ENCODE measurements around the gene MAEA. TPM values are rescaled to one million over a fixed set of nuclear protein-coding genes. Genes with fewer than 3 reads are reported as not detected.

The MAEA gene
- polyA plus RNA-seq, 2 of the 4 experiments (the other 2 are of a cell fraction): 46.1 to 58.4 TPM

DNA sequence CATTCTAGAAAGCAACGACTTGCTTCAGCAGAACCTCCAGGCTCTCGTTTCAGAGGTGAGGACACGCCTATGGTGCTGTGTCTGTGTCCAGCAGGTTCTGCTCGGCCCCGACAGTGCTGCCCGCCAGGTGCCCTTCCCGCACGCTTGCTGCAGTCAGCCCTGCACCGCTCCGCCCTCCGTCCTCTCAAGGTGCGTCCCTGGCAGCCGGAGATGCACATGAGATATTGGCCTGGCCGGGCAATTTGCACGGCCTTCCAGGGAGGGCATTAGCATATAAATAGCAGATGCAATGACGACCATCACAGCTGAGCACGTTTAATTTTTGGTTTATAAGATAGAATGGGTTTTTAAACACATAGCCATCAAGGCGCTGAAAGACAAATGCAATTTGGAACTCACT lies 71.7 kb downstream of the MAEA start:
- Histone ChIP-seq H3K4me3 (no peak overlapping the region), H3K4me2 (no peak overlapping the region), H3K4me1 (no peaks in the 10 kb centered on the region), H3K9me3 (no peaks in the 10 kb centered on the region), H3K27ac (no peak overlapping the region)
- POLR2A ChIA-PET: no interaction called here
- no peak for DNase-seq (ENCODE audit: low read depth in 1 of 2, low spot score in 1 of 2)
- no peak for ATAC-seq
- no peak for FAIRE-seq
- CTCF ChIA-PET: no interaction called here
- TF ChIP-seq JUN (IDR thresholded peaks at IDR 0.05) (no peak), KDM5A (IDR thresholded peaks at IDR 0.05) (no peak), MAFK (IDR thresholded peaks at IDR 0.05; ENCODE audit: partially characterized antibody) (no peak), NR3C1 (IDR thresholded peaks at IDR 0.05) (no peak), KDM1A (IDR thresholded peaks at IDR 0.05; ENCODE audit: low read depth) (no peak), GATA3 (IDR thresholded peaks at IDR 0.05; ENCODE audit: borderline replicate concordance) (no peak), FOSB (CRISPR knock-in tag; IDR thresholded peaks at IDR 0.05) (no peak), EHMT2 (IDR thresholded peaks at IDR 0.05; ENCODE audit: low read depth) (no peak), FOSL2 (IDR thresholded peaks at IDR 0.05) (no peak), FOSL2 (CRISPR knock-in tag; IDR thresholded peaks at IDR 0.05) (no peak), HOXB5 (CRISPR knock-in tag; IDR thresholded peaks at IDR 0.05) (no peak)
- TF ChIP-seq, protein P1, sequence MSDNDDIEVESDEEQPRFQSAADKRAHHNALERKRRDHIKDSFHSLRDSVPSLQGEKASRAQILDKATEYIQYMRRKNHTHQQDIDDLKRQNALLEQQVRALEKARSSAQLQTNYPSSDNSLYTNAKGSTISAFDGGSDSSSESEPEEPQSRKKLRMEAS (IDR thresholded peaks at IDR 0.05): no peak
- WGBS (ENCODE audit: missing lambda C conversion rate): 93% methylated on average over 18 of the region's 18 CpGs

DNA sequence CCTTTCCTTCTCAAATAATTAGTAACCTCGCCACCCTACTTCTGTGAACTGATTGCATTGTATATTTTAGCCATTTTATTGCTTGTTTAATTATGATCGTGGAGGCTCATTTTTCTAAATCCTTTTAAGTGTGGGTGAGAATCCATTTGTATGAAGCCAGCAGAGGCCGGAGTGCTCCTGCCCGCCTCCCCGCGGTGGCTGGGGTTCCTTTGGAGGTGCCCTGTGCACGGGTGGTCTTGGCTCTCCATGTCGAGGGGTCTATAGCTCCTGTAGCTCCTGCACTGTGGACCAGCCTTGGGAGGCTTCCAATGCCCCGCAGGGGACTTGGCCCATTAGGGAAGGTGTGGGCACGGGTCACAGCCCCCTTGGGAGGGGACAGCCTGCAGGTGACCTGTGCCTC lies 72.4 kb downstream of the MAEA start:
- Histone ChIP-seq H3K4me2 (no peak overlapping the region), H3K4me3 (no peak overlapping the region), H3K9me3 (no peaks in the 10 kb centered on the region), H3K27ac (no peak overlapping the region), H3K4me1 (no peaks in the 10 kb centered on the region)
- no peak for TF ChIP-seq NR3C1 (IDR thresholded peaks at IDR 0.05)
- POLR2A ChIA-PET: no interaction called here
- FAIRE-seq: no peak
- ATAC-seq: no peak
- 88% methylated on average over 6 of the region's 10 CpGs for WGBS (ENCODE audit: missing lambda C conversion rate)
- DNase-seq (ENCODE audit: low read depth in 1 of 2, low spot score in 1 of 2): no peak
- CTCF ChIA-PET: no interaction called here

DNA sequence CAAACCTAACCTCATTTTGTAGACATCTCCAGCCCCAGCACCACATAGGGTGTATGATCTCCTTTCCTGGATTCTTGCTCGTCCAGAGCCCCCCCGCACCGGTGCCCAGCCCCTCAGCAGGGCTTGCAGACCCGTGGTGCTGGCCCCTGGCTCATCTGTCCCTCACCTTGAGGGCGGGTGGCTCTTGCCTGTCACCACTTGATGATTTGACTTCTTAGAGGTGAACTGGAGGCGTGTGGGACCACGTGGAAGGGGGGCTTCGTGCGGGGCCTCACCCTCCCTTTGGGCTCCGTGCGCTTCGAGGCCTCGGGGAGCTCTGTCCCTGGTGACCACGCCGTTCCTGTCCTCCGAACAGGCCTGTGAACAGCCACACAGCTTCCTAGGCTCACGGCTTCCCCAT lies 72.8 kb downstream of the MAEA start:
- Histone ChIP-seq H3K4me1 (no peaks in the 10 kb centered on the region), H3K27ac (no peak overlapping the region), H3K4me3 (no peak overlapping the region), H3K4me2 (no peak overlapping the region), H3K9me3 (no peaks in the 10 kb centered on the region)
- WGBS (ENCODE audit: missing lambda C conversion rate): 93% methylated on average over 11 of the region's 17 CpGs
- TF ChIP-seq, protein P2, sequence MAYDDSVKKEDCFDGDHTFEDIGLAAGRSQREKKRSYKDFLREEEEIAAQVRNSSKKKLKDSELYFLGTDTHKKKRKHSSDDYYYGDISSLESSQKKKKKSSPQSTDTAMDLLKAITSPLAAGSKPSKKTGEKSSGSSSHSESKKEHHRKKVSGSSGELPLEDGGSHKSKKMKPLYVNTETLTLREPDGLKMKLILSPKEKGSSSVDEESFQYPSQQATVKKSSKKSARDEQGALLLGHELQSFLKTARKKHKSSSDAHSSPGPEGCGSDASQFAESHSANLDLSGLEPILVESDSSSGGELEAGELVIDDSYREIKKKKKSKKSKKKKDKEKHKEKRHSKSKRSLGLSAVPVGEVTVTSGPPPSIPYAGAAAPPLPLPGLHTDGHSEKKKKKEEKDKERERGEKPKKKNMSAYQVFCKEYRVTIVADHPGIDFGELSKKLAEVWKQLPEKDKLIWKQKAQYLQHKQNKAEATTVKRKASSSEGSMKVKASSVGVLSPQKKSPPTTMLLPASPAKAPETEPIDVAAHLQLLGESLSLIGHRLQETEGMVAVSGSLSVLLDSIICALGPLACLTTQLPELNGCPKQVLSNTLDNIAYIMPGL (CRISPR knock-in tag; IDR thresholded peaks at IDR 0.05; ENCODE audit: borderline replicate concordance): no peak
- no peak for TF ChIP-seq NR3C1 (IDR thresholded peaks at IDR 0.05)
- TF ChIP-seq CBX8 (IDR thresholded peaks at IDR 0.05): no peak
- ATAC-seq (no peak), DNase-seq (ENCODE audit: low read depth in 1 of 2, low spot score in 1 of 2) (no peak), FAIRE-seq (no peak)
- CTCF ChIA-PET: no interaction called here
- POLR2A ChIA-PET: no interaction called here

DNA sequence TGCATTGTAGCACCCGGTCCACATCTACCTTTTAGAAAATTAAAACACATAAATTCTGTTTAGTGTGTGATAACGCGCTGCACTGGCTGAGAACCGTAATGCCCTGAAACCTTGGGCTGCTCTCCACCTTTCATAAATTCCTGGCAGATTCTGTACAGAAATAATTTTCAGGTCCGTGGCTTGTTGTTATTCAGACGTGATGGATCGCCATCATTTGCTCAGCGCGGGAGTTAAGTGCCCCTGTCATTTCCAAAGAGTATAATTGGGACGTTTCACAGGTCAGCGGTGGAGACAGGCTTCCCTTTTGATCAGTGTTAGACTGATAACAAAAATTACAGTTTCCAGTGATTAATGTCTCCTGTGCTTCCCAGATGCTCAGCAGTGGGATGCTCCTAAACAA lies 73.8 kb downstream of the MAEA start:
- no peak overlapping the region for H3K4me2 ChIP-seq
- no peaks in the 10 kb centered on the region for H3K9me3 ChIP-seq
- 94% methylated on average over 11 of the region's 11 CpGs for WGBS (ENCODE audit: missing lambda C conversion rate)
- H3K4me1 ChIP-seq: no peaks in the 10 kb centered on the region
- no peak overlapping the region for H3K27ac ChIP-seq
- DNase-seq (ENCODE audit: low read depth in 1 of 2, low spot score in 1 of 2) (no peak), FAIRE-seq (no peak), ATAC-seq (no peak)
- POLR2A ChIA-PET: no interaction called here
- no peak overlapping the region for H3K4me3 ChIP-seq
- CTCF ChIA-PET: no interaction called here
- TF ChIP-seq EHMT2 (IDR thresholded peaks at IDR 0.05; ENCODE audit: low read depth) (no peak), GATA3 (IDR thresholded peaks at IDR 0.05; ENCODE audit: borderline replicate concordance) (no peak), TP53 (CRISPR knock-in tag; IDR thresholded peaks at IDR 0.05) (no peak), KDM1A (IDR thresholded peaks at IDR 0.05; ENCODE audit: low read depth) (no peak), JUNB (IDR thresholded peaks at IDR 0.05) (no peak), CBX2 (IDR thresholded peaks at IDR 0.05; ENCODE audit: borderline replicate concordance, low read depth) (no peak), RNF2 (IDR thresholded peaks at IDR 0.05; ENCODE audit: borderline replicate concordance, low read depth) (no peak), EP300 (IDR thresholded peaks at IDR 0.05) (no peak), FOSB (CRISPR knock-in tag; IDR thresholded peaks at IDR 0.05) (no peak), ZSCAN20 (CRISPR knock-in tag; IDR thresholded peaks at IDR 0.05) (no peak), ZNF302 (CRISPR knock-in tag; IDR thresholded peaks at IDR 0.05) (no peak), HOXA7 (CRISPR knock-in tag; IDR thresholded peaks at IDR 0.05) (no peak), MYC (IDR thresholded peaks at IDR 0.05; ENCODE audit: borderline replicate concordance, low read length) (no peak)
- TF ChIP-seq, protein P3, sequence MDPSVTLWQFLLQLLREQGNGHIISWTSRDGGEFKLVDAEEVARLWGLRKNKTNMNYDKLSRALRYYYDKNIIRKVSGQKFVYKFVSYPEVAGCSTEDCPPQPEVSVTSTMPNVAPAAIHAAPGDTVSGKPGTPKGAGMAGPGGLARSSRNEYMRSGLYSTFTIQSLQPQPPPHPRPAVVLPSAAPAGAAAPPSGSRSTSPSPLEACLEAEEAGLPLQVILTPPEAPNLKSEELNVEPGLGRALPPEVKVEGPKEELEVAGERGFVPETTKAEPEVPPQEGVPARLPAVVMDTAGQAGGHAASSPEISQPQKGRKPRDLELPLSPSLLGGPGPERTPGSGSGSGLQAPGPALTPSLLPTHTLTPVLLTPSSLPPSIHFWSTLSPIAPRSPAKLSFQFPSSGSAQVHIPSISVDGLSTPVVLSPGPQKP (IDR thresholded peaks at IDR 0.05; ENCODE audit: low read depth, low read length): no peak
- TF ChIP-seq, protein P4, sequence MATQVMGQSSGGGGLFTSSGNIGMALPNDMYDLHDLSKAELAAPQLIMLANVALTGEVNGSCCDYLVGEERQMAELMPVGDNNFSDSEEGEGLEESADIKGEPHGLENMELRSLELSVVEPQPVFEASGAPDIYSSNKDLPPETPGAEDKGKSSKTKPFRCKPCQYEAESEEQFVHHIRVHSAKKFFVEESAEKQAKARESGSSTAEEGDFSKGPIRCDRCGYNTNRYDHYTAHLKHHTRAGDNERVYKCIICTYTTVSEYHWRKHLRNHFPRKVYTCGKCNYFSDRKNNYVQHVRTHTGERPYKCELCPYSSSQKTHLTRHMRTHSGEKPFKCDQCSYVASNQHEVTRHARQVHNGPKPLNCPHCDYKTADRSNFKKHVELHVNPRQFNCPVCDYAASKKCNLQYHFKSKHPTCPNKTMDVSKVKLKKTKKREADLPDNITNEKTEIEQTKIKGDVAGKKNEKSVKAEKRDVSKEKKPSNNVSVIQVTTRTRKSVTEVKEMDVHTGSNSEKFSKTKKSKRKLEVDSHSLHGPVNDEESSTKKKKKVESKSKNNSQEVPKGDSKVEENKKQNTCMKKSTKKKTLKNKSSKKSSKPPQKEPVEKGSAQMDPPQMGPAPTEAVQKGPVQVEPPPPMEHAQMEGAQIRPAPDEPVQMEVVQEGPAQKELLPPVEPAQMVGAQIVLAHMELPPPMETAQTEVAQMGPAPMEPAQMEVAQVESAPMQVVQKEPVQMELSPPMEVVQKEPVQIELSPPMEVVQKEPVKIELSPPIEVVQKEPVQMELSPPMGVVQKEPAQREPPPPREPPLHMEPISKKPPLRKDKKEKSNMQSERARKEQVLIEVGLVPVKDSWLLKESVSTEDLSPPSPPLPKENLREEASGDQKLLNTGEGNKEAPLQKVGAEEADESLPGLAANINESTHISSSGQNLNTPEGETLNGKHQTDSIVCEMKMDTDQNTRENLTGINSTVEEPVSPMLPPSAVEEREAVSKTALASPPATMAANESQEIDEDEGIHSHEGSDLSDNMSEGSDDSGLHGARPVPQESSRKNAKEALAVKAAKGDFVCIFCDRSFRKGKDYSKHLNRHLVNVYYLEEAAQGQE (IDR thresholded peaks at IDR 0.05): no peak
- TF ChIP-seq, protein P5, sequence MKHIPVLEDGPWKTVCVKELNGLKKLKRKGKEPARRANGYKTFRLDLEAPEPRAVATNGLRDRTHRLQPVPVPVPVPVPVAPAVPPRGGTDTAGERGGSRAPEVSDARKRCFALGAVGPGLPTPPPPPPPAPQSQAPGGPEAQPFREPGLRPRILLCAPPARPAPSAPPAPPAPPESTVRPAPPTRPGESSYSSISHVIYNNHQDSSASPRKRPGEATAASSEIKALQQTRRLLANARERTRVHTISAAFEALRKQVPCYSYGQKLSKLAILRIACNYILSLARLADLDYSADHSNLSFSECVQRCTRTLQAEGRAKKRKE (CRISPR knock-in tag; IDR thresholded peaks at IDR 0.05; ENCODE audit: low read depth): no peak

All from A549 (cell line).